Measurements from ENCODE around the gene RNF220. TPM values are rescaled to one million over a fixed set of nuclear protein-coding genes. Genes with fewer than 3 reads are reported as not detected.
A peak's percentile ranks its signal among the peaks of the same experiment; 100 is the strongest.

The RNF220 gene
- total and polyA plus RNA-seq, 2 donors from 2014 or later, result 66.9 to 69.0 TPM

DNA sequence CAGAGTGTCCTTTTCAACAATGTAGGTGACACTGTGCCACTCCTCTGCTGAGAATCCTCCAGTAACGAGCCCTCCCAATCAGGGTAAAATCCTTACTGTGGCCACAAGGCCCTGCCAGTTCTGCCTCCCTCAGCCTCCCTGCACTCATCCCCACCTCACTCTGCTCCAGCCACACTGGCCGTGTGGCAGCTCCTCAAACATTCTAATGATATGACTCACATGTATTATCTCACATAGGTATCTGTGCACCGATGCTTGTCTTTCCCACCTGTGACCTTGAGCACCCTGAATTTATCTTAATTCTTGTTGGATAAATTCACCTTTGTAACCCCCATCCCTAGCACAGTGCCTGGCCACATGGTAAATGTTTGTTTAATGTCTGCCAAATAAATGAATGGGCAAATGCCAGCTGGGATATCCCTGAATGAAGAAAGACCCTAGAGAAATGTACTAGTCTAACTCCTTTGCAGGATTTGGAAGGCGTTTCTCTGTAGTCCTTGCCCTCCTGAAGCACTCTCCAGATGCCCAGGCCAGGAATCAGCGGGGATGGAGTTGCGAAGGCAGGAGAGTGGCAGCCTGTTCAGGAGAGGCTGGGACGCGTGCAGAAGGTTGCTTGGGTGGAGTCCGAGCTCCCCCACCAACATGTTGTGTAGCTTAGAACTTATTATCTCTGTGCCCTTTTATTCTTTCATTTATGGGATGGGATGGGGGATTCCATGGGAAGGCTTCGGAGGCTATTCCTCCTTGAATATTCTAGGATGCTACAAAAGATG, 163.3 kb downstream of the RNF220 start:
- TF ChIP-seq, protein P1, sequence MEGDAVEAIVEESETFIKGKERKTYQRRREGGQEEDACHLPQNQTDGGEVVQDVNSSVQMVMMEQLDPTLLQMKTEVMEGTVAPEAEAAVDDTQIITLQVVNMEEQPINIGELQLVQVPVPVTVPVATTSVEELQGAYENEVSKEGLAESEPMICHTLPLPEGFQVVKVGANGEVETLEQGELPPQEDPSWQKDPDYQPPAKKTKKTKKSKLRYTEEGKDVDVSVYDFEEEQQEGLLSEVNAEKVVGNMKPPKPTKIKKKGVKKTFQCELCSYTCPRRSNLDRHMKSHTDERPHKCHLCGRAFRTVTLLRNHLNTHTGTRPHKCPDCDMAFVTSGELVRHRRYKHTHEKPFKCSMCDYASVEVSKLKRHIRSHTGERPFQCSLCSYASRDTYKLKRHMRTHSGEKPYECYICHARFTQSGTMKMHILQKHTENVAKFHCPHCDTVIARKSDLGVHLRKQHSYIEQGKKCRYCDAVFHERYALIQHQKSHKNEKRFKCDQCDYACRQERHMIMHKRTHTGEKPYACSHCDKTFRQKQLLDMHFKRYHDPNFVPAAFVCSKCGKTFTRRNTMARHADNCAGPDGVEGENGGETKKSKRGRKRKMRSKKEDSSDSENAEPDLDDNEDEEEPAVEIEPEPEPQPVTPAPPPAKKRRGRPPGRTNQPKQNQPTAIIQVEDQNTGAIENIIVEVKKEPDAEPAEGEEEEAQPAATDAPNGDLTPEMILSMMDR (IDR thresholded peaks at IDR 0.05; ENCODE audit: borderline replicate concordance, extremely low read depth, insufficient read depth), result no peak
- Histone ChIP-seq H3K27ac (ENCODE audit: low read depth in 2 of 2, low read length in 2 of 2) (no peak overlapping the region), H3K9ac (ENCODE audit: low read length in 3 of 3) (no peak overlapping the region), H3K4me1 (ENCODE audit: control insufficient read depth in 2 of 3, insufficient read depth in 2 of 3, low read depth in 1 of 3, low read length in 3 of 3) (no peaks in the 10 kb centered on the region), H3K9me3 (ENCODE audit: control insufficient read depth in 2 of 3, insufficient read depth in 1 of 3, low read length in 3 of 3) (no peaks in the 10 kb centered on the region), H3K4me3 (ENCODE audit: low read length in 3 of 3) (no peak overlapping the region), H3K36me3 (ENCODE audit: control insufficient read depth in 2 of 3, insufficient read depth in 3 of 3, low read length in 3 of 3) (no peaks in the 10 kb centered on the region), H3K27me3 (ENCODE audit: control insufficient read depth, insufficient read depth, low read length) (no peaks in the 10 kb centered on the region)
- no peak for DNase-seq
- FAIRE-seq, result no peak
- intact Hi-C loops (cut with DNase I), result no loop called here

DNA sequence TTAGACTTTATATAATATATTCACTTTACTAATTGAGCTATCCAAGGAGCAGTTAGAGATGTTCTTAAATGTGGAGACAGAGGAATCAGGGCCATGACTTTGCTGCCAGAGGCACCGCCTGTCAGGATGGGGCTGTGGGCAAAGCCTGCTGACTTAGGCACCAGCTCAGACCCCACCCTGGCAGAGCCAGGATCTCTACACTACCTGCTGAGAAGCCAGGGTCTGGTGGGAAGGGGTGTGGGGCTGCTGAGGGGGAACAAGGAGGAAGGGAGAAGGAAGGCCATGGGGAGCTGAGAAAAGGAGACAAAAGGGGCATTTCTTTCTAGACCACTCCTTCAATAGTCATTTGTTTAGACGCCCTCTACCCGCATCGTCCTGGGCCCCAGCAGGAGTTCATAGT, 164.4 kb downstream of the RNF220 start:
- intact Hi-C loops (cut with DNase I), result no loop called here
- no peak for FAIRE-seq

DNA sequence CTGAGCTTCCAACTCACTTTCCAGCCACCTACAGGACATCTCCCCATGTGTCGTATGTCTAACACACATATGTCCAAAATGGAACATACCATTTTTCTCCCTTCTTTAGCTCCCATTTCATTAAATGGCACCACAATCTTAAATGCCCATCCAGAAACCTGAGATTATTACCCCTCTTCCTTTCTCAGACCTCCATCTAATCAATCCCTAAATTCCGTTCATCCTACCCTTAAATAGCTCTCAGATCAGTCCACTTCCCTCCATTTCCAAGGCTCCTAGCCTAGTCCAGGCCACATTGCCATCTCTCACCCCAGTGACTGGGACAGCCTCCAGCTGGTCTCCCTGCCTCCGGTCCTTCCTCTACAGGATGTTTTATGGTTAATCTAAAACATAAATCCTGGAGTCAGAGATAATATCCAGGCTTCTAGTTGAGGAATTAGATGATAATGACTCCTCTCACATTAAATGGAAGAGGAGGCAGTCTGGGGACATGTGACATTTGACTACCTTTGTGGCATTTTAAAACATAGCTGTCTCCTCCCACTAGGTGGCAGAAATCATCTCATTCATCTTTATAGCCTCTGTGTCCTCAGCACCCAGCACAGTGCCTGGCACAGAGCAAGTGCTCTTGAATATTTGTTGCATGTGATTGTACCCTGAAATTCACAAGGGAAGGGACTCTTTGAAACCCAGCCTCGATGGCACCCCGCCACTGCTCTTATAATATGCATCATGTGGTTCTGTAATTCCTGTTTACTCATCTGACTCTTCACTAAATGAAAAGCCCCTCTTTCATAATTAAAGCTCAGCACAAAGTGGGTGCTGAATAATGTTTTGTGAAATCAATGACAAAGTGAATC, 166.9 kb downstream of the RNF220 start:
- no peak overlapping the region for H3K9ac ChIP-seq (ENCODE audit: low read length in 3 of 3)
- H3K9me3 ChIP-seq (ENCODE audit: control insufficient read depth in 2 of 3, insufficient read depth in 1 of 3, low read length in 3 of 3), result no peaks in the 10 kb centered on the region
- no peak overlapping the region for H3K4me3 ChIP-seq (ENCODE audit: low read length in 3 of 3)
- H3K4me1 ChIP-seq (ENCODE audit: control insufficient read depth in 2 of 3, insufficient read depth in 2 of 3, low read depth in 1 of 3, low read length in 3 of 3), result no peaks in the 10 kb centered on the region
- H3K27me3 ChIP-seq (ENCODE audit: control insufficient read depth, insufficient read depth, low read length), result no peaks in the 10 kb centered on the region
- H3K36me3 ChIP-seq (ENCODE audit: control insufficient read depth in 2 of 3, insufficient read depth in 3 of 3, low read length in 3 of 3), result no peaks in the 10 kb centered on the region
- FAIRE-seq (no peak), DNase-seq (peak in 2 of 5 donors; percentile 14 to 29)
- no peak overlapping the region for H3K27ac ChIP-seq (ENCODE audit: low read depth in 2 of 2, low read length in 2 of 2)
- intact Hi-C loops (cut with DNase I), result no loop called here
- TF ChIP-seq, protein P1 (IDR thresholded peaks at IDR 0.05; ENCODE audit: borderline replicate concordance, extremely low read depth, insufficient read depth), result peak; percentile 31

More for the DNA sequence above, 164.4 kb downstream of the RNF220 start:
- H3K27me3 ChIP-seq (ENCODE audit: control insufficient read depth, insufficient read depth, low read length), result no peaks in the 10 kb centered on the region
- H3K9me3 ChIP-seq (ENCODE audit: control insufficient read depth in 2 of 3, insufficient read depth in 1 of 3, low read length in 3 of 3), result no peaks in the 10 kb centered on the region
- DNase-seq, result no peak
- TF ChIP-seq, protein P1 (IDR thresholded peaks at IDR 0.05; ENCODE audit: borderline replicate concordance, extremely low read depth, insufficient read depth), result no peak
- no peak overlapping the region for H3K27ac ChIP-seq (ENCODE audit: low read depth in 2 of 2, low read length in 2 of 2)
- no peak overlapping the region for H3K4me3 ChIP-seq (ENCODE audit: low read length in 3 of 3)
- H3K4me1 ChIP-seq (ENCODE audit: control insufficient read depth in 2 of 3, insufficient read depth in 2 of 3, low read depth in 1 of 3, low read length in 3 of 3), result no peaks in the 10 kb centered on the region
- H3K36me3 ChIP-seq (ENCODE audit: control insufficient read depth in 2 of 3, insufficient read depth in 3 of 3, low read length in 3 of 3), result no peaks in the 10 kb centered on the region
- H3K9ac ChIP-seq (ENCODE audit: low read length in 3 of 3), result no peak overlapping the region

Data from kidney (tissue), 14 donors.